ENCODE data around the gene GNE.
A peak's percentile ranks its signal among the peaks of the same experiment; 100 is the strongest.
"Not testable (repeated sequence)": the region's sequence is repeated elsewhere in the genome, so short reads cannot be mapped to it uniquely, and the experiment has no call there.

The GNE gene

DNA sequence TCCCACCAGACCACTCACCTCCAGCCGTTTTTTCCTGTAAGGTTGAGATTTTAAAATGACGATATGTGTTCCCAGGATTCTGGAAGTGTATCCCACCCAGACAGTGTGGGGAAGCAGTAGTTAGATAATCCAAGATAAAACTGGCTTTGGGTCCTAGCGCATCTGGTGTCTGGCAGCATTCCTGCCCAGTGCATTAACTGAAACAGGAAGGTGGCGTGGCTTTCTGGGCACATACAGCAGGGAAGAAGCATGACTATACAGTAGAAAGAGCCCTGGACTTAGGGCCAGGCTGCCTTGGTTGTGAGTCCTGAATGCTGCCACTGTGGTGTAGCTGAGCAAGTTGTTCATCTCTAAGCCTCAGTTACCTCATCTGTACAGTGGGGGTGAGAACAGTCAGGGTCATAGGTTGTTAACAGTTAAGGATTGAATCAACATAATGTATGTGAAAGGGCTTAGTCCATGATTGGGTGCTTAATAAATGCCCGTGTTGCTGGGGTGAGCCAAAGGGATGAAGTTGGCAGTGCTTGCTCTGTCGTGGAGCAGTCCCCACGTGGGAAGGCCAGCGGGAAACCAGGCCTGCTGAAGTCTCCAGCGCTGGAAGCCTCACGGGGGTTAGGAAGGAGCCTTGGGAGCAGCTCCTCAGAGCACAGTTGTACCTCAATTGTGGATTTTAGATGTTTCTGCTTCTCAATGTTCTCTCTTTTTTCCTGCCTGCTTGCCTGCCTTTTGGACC lies 49.6 kb downstream of the GNE start:
- DNase-seq, result peak in 1 of 51 donors; percentile 10

DNA sequence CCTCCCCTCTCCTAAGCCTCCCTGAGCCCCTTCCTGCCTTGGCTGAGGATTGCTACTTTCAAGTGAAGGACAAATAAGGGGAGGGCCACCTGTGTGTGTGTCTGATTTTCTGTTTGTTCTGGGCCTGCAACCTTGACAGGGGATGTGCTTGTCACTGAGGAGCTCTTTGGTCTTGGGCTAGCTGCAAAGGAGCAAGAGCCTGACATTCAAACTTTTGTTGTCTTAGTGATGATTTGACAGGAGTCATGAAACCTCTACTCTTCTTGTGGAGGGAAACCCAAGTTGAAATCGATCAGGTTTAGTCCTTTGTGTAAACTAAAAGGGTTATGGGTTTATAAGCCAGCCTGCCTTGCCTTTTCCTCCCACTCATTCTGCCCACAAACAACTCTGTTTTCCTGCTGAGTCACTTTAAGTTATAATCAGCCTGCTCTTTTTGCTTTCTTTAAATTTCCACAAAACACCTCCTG lies 50.7 kb downstream of the GNE start:
- no peak for DNase-seq

DNA sequence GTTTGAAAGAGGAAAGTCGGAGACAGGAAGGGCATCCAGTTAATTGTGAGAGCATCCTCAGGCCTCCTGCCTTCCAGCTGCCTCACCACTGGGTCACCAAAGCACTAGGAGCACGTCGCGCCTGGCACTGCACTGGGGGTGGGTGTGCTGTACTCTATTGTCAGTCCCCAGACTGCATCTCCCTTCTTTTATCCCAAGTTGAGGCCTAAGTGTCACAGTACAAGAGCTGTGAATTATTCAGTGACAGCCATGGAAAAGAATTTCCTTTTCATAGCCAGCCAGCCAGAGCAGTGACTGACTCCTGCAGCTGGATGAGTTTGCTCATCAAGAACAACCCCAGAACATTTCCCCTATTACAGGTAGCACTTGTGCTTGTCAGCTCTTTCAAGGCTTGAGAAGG lies 51.2 kb downstream of the GNE start:
- peak in 24 of 51 donors; percentile 15 to 67 (median 50) for DNase-seq

GRCh38 chr9:36204906-36205547 lies 53.2 kb downstream of the GNE start:
- DNase-seq, result peak in 3 of 51 donors; percentile 28 to 50 (median 34)

DNA sequence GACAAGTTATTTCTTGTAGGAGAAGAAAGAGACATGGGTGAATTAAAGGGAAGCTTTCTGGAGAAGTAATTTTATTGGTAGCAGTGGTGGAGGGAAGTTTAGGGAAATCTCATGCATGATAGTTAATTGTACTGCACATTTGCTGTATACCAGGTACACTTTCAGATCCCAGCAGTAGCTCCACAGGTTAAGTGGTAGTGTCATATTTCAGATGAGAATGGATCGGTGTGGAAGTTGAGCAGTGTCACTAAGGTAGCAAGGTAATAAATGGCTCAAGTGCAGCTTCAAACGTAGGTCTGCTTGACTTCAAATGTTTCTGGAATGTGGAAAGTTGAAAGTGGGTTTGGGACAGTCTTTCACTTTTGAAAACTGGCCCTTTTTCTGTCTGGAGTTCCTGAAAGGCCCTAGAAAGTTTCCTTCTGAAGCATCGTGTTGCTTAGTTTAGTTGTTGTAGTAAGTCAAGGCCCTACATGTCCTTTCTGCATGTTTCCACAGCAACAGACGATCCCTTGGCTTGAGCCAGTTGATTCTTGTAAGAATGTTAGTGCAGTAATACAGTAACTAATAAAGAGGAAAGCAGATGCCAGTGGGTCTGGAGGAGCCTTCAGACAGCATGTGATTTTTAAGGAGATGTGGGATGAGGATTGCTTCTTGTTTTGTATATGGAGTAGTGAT lies 63.8 kb downstream of the GNE start:
- no peak for DNase-seq

GRCh38 chr9:36193023-36193422 lies 65.2 kb downstream of the GNE start:
- no peak for DNase-seq

DNA sequence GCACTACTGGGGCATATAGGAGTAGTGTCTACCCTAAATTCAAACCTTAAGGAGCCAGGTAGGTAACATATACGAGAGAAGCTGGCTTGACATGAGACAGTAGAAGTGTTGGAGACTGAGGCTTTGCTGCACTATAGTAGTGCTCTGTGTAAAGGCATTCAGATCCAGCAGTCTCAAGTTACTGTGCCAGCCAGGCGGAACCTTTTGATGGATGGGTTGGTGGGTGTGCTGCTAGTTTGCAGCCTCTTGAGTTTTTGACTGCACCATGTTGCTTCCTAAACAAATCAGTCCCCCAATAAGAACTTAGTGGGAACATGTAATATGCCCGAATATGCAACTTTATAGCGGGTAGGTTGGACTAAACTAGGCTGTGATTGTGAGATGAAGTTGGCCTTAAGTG lies 66.1 kb downstream of the GNE start:
- no peak for DNase-seq

DNA sequence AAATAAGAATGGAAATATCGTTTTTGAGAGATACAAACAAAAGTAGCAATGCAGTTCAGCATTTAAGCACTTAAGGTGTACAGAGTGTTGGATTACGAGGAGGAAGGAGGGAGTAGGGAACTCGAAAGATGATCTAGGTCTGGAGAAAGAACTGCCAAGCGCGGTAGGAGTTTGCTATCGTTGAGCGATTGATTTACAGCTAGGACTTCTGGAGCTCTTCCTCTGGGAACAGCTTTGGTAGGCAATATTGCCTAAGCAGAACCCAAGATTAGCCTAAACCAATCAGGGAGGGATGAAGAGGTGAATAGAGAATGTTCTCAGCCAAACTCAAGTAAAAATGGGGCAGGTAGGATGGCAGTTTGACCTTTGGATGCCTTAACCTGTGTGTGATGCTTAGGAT lies 66.6 kb downstream of the GNE start:
- DNase-seq, result no peak

GRCh38 chr9:36191290-36191645 lies 67.0 kb downstream of the GNE start:
- peak in 5 of 51 donors; percentile 22 to 53 (median 27) for DNase-seq

DNA sequence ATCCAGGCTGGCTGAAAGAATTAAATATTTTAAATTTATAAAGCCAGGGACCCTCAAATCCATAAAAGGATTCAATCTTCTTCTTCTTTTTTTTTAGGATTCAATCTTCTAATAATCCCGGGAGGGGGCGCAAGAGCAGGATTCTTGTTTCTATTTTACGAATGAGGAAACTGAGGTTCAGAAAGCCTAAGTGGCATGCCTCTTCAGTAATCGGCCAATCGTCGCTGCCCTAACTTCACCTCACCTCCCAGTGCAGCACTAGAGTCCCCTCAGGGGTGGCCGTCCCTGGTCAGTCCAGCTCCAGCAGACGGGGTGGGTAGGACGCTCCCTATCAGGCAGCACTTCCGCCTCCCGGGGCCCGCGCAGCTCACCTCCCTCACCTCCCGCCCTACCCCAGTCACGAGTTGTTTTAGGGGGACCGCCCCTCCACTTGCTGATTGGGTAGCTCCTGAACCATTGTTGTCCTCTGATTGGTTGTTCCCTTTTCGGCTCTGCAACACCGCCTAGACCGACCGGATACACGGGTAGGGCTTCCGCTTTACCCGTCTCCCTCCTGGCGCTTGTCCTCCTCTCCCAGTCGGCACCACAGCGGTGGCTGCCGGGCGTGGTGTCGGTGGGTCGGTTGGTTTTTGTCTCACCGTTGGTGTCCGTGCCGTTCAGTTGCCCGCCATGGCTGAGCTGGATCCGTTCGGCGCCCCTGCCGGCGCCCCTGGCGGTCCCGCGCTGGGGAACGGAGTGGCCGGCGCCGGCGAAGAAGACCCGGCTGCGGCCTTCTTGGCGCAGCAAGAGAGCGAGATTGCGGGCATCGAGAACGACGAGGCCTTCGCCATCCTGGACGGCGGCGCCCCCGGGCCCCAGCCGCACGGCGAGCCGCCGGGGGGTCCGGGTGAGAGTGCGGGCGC lies 67.6 kb downstream of the GNE start, which contains the start of gene CLTA:
TSS of gene CLTA (plus strand) at position 534 of the 902 bp plus-strand sequence. CDS start at position 670, 136 bp downstream.
- peak; percentile 69 to 99 (median 96) for DNase-seq

GRCh38 chr9:36189976-36190375 lies 68.3 kb downstream of the GNE start:
- peak in 1 of 51 donors; percentile 50 for DNase-seq

GRCh38 chr9:36188212-36188611 lies 70.0 kb downstream of the GNE start:
- DNase-seq, result no peak

GRCh38 chr9:36187414-36187813 lies 70.8 kb downstream of the GNE start:
- DNase-seq, result no peak

- DNase-seq, result not testable (repeated sequence)
Measured at GRCh38 chr9:36180243-36180642, 78.0 kb downstream of the GNE start.

DNA sequence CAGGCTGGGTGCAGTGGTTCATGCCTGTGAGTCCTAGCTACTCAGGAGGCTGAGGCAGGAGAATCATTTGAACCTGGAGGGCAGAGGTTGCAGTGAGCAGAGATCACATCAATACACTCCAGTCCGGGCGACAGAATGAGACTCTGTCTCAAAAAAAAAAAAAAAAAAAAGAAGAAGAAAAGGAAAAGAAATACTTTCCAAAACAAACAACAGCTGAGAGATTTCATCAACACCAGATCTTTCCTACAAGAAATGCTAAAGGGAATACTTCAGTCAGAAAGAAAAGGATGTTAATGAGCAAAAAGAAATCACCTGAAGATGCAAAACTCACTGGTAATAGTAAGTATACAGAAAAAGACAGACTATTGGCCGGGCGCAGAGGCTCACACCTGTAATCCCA lies 80.7 kb downstream of the GNE start:
- no peak for DNase-seq

DNA sequence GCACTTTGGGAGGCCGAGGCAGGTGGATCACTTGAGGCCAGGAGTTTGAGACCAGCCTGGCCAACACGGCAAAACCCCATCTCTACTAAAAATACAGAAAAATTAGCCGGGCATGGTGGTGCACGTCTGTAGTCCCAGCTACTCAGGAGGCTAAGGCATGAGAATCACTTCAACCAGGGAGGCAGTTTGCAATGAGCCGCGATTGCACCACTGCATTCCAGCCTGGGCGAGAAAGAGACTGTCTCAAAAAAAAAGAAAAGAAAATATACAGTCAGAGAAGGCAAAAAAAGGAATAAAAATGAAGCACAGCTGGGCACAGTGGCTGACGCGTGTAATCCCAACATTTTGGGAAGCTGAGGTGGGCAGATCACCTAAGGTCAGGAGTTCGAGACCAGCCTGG lies 81.8 kb downstream of the GNE start:
- not testable (repeated sequence) for DNase-seq

GRCh38 chr9:36175209-36175608 lies 83.0 kb downstream of the GNE start:
- not testable (repeated sequence) for DNase-seq

DNA sequence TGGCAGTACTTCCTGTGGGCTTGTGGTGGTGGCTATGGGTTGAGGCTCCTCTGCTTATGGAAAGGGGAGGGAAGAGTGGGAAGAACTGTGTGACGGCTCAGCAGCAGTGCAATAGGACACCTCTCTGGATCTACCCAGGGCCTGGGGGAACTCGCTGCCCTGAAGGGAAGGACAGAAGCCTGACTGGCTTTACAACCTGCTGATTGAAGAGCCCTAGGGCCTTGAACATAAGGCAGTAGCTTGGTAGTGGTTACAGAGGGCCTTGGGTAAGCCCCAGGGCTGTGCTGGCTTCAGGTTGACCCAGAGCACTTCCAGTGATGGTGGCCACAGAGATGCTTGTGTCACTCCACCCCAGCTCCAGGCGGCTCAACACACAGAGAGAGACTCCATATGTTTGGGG lies 83.5 kb downstream of the GNE start:
- no peak for DNase-seq

DNA sequence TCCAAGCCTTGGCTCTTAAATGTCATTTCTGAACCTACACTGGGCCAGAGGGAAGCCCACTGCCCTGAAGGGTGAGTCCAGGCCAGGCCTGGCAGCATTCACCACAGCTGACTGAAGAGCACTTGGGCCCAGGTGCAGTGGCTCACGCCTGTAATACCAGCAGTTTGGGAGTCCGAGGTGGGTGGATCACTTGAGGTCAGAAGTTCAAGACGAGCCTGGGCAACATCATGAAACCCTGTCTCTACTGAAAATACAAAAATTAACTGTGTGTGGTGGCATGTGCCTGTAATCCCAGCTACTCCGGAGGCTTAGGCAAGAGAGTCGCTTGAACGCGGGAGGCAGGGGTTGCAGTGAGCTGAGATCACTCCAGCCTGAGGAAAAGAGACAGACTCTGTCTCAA lies 84.0 kb downstream of the GNE start:
- no peak for DNase-seq

DNA sequence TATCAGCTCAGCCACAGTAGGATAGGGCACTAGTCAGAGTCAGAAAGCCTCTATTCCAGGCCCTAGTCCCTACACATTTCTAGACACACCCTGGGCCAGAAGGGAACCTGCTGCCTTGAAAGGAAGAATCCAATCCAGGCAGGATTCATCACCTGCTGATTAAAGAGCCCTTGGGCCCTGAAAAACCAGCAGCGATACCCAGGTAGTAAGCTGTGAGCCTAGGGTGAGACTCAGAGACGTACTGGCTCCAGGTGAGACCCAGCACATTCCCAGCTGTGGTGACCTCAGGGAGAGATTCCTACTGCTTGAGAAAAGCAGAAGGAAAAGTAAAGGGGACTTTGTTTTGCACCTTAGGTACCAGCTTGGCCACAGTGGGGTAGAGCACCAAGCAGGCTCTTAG lies 84.4 kb downstream of the GNE start:
- DNase-seq, result no peak

- DNase-seq, result no peak
Measured at GRCh38 chr9:36170531-36170930, 87.7 kb downstream of the GNE start.

Data from hypothalamus (tissue), 51 donors.